ENCODE measurements around the gene URAD. TPM values are rescaled to one million over a fixed set of nuclear protein-coding genes. Genes with fewer than 3 reads are reported as not detected.
A peak's percentile ranks its signal among the peaks of the same experiment; 100 is the strongest.

The URAD gene
- total RNA-seq, 1 donor from 2014 or later: not detected

DNA sequence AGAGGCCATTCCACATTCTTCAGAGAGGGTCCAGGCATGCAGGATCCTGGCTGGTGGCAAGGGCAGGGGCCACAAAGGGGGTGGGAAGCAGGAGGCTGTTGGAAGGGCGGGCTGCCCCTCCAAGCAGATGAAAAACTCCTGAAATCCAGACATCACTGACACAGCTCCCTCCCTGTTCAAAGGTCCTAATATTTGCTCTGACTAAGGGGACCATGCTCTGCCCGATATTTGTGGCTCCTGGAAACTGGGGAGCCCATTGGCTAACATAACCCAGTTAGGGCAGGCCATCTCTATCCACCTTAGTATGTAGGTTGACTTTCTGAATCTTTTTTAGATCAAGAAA is 16.0 kb downstream of the URAD start:
- Mint-ChIP-seq H3K27me3 (ENCODE audit: low read depth) (peaks cover 81% of the 10 kb centered on the region), H3K36me3 (ENCODE audit: low read depth) (no peaks in the 10 kb centered on the region), H3K9me3 (no peaks in the 10 kb centered on the region), H3K27ac (no peak overlapping the region), H3K4me1 (ENCODE audit: low read depth) (peaks cover 3% of the 10 kb centered on the region), H3K4me3 (ENCODE audit: low read depth) (no peak overlapping the region)
- intact Hi-C loops (cut with micrococcal nuclease): no loop called here
- DNase-seq (ENCODE audit: low spot score): no peak

DNA sequence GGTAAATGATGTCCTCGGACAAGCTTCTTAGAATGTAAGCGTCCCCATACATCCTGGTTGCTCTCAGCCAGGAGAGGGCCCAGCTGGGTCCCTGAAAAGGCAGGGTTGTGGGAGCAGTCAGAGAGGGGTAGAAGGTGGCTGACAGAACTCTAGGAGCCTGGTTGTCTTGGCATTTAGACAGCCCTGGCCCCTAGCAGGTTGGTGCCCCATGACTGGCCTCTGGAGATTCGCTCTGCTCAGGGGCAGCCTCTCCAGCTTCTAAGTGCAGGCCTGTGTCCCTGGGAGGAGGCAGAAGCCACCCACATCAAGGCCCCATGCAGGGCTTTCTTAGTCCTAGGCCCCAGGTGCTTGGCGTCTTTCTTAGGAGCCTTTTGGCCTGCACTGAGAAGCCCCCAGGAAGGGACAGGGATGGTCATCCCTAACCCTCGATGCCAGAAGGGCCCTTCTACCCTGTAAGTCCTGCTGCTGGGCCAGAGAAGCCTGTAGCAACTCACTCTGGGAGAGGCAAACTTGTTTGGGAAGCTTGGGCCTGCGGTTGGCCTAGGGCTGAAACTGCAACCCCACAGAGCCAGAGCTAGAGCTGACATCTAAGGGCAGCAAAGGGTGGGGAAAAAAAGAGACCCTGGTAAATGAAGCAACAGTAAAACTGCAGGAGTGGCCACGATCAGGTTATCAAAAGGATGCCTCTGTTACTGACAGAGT is 16.6 kb downstream of the URAD start:
- Mint-ChIP-seq H3K4me1 (ENCODE audit: low read depth) (peaks cover 3% of the 10 kb centered on the region), H3K36me3 (ENCODE audit: low read depth) (no peaks in the 10 kb centered on the region), H3K4me3 (ENCODE audit: low read depth) (no peak overlapping the region), H3K27me3 (ENCODE audit: low read depth) (peaks cover 82% of the 10 kb centered on the region), H3K9me3 (no peaks in the 10 kb centered on the region), H3K27ac (no peak overlapping the region)
- DNase-seq (ENCODE audit: low spot score): no peak
- intact Hi-C loops (cut with micrococcal nuclease): loop anchor here (2.0 kb wide), 2 partner anchors 17 to 177 kb away; no protein-coding TSS in a partner anchor

DNA sequence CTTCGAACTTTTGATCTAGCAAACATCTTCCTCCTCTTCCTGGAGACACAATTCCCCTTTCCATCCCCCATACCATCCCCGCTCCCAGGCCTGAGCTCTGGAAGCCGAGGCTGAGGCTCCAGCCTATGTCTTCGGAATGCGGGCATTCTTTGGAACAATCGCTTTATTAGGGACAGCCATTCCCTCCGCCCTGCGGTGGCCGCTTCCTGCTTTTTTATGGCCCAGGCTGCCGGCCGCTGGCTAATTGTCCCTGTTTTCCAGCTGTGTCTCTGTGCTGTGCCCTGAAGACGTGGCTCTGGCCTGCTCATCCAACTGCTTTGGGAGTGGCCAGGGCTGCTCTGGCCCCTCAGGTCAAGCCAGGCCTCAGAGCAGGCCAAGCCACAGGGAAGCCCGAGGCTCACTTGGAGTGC is 17.3 kb downstream of the URAD start:
- H3K9me3 Mint-ChIP-seq: no peaks in the 10 kb centered on the region
- intact Hi-C loops (cut with micrococcal nuclease): loop anchor here (2.0 kb wide), 2 partner anchors 16 to 176 kb away; no protein-coding TSS in a partner anchor
- no peak overlapping the region for H3K27ac Mint-ChIP-seq
- H3K4me1 Mint-ChIP-seq (ENCODE audit: low read depth): peaks cover 3% of the 10 kb centered on the region
- no peak overlapping the region for H3K4me3 Mint-ChIP-seq (ENCODE audit: low read depth)
- H3K27me3 Mint-ChIP-seq (ENCODE audit: low read depth): peaks cover 82% of the 10 kb centered on the region
- no peaks in the 10 kb centered on the region for H3K36me3 Mint-ChIP-seq (ENCODE audit: low read depth)
- DNase-seq (ENCODE audit: low spot score): no peak

DNA sequence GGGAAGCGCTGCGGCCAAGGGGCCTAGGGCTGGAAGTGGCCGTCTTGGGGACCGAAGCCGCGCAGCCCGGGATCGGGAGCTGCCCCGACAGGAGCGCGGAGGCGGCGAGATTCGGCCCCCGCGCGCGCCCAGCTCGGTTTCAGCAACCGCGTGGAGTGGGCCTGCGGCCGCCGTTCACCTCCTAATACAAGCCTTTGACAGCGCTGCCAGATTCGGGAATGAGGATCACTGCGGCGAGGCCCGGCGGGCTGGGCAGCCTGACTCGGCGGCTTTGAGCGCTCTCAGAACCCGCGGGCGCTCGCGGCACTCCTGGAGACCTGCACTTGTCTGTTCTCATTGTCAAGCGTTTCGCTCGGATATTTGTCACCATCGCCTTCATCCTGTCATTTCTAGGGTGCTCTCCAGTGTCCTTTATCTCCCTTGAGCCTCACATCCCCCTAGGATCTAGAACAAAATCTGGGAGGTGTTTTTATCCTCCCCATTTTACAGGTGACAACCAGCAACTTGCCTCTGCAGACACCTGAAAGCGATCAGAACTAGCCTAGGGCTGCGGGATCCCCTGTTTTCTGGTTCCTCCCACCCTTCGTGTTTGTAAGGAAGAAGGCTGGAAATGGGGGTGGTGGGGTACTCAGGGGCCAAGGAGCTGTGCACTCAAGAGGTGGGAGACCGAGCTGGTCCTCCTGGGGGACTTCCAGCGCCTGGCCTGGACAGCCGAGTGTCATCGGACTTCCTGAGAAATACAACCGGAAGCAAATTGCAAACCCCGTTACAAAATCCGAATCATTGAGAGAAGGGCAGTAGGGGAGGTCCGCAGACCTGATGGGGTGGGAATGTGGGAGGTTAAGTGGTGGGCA is 17.9 kb downstream of the URAD start:
- Mint-ChIP-seq H3K27me3 (ENCODE audit: low read depth) (peaks cover 82% of the 10 kb centered on the region), H3K9me3 (no peaks in the 10 kb centered on the region), H3K27ac (no peak overlapping the region), H3K4me3 (ENCODE audit: low read depth) (no peak overlapping the region), H3K4me1 (ENCODE audit: low read depth) (peaks cover 3% of the 10 kb centered on the region), H3K36me3 (ENCODE audit: low read depth) (no peaks in the 10 kb centered on the region)
- intact Hi-C loops (cut with micrococcal nuclease): loop anchor here (2.0 kb wide), 2 partner anchors 16 to 176 kb away; no protein-coding TSS in a partner anchor
- no peak for DNase-seq (ENCODE audit: low spot score)

DNA sequence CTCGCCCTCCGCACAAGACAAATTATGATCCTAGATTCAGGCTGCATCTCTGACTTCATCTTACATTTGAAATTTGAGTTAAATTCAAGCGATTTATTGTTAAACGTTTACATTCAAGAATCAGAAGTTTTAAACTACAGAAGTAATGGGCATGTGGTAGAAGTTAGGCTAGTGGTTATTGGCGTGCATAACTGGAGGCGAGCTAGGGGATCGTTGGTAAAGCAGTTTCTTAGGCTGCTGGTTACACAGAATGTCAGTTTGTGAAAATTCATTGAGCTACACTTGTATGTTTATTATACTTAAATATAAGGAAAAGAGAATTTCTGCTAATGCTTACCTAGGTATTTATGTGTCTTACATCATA is 18.6 kb downstream of the URAD start:
- Mint-ChIP-seq H3K27me3 (ENCODE audit: low read depth) (peaks cover 82% of the 10 kb centered on the region), H3K9me3 (no peaks in the 10 kb centered on the region), H3K4me3 (ENCODE audit: low read depth) (no peak overlapping the region), H3K4me1 (ENCODE audit: low read depth) (no peaks in the 10 kb centered on the region), H3K27ac (no peak overlapping the region), H3K36me3 (ENCODE audit: low read depth) (no peaks in the 10 kb centered on the region)
- intact Hi-C loops (cut with micrococcal nuclease): loop anchor here (2.0 to 5.0 kb wide), 3 partner anchors 15 to 175 kb away; no protein-coding TSS in a partner anchor
- DNase-seq (ENCODE audit: low spot score): no peak

DNA sequence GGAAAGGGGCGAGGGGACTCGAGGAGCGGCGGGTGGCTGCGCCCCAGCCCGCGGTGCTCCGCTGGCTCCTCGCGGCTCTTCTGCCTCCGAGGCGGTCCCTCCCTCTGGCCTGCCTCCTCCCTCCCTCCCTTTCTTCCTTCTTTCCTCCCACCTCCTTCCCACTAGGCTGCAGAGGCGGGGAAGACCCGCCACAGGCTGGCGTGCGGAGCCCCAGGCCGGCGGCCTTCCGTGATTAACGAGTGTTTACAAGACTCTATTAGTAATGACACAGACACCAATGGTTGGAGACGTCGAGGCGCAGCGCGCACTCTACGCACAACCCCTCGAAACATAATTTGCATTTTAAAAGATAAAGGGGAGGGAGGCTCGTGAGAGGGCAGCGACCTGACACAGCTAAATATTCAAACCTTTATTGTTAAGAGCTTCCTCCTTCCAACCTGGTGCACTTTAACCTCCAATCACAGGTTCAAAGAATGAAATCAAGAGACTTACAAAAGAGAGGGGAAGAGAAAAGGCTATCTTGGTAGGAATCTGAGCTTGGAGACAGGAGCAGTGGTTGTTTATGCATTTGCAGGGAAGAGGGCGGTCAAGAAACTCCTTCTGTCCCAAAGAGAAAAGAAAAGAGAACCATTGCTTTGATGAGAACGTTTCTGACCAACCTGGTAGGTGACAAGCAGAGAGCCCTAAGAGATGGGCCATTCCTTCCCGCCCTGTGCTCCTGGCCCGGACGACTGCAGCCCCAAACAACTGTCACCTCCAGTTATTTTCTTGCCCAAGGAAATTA is 19.2 kb downstream of the URAD start, which contains the start of gene CDX2:
CDX2 (minus strand) TSS at position 234 of the 784 bp plus-strand sequence. CDS start 309 bp downstream, outside the sequence.
- intact Hi-C loops (cut with micrococcal nuclease): loop anchor here (5.0 kb wide), 1 partner anchor 147 kb away; no protein-coding TSS in a partner anchor
- H3K4me1 Mint-ChIP-seq (ENCODE audit: low read depth): no peaks in the 10 kb centered on the region

DNA sequence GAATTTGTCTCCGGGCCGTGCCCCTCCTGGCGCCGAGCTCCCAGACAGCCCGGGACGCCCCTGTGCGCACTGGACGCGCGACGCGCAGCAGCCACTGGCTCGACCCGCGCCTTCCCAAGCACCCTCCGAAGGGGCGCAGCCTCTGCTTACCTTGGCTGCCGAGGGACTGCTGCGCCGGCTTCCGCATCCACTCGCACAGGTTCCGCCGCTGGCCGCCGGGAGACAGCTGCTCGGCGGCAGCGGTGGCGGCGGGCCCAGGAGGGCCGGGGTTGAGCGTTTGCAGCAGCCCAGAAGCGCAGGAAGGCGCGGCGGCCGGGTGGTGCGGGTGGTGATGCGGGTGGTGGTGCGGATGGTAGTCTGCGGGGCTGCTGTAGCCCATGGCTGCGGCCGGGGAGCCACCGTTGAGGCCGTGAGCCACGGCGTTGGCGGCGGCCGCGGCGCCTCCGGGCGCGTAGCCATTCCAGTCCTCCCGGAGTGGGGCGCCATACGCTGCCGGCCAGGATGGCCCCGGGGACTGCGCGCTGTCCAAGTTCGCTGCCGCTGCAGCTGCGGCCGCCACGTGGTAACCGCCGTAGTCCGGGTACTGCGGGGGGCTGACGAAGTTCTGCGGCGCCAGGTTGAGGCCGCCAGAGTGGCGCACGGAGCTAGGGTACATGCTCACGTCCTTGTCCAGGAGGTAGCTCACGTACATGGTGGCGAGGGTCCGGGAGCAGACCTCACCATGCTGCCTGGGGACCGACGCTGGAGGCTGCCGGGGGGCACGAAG is 20.0 kb downstream of the URAD start:
- Mint-ChIP-seq H3K9me3 (no peaks in the 10 kb centered on the region), H3K27ac (no peak overlapping the region), H3K27me3 (ENCODE audit: low read depth) (peaks cover 81% of the 10 kb centered on the region), H3K4me3 (ENCODE audit: low read depth) (no peak overlapping the region), H3K36me3 (ENCODE audit: low read depth) (no peaks in the 10 kb centered on the region), H3K4me1 (ENCODE audit: low read depth) (no peaks in the 10 kb centered on the region)
- intact Hi-C loops (cut with micrococcal nuclease): loop anchor here (5.0 kb wide), 1 partner anchor 146 kb away; no protein-coding TSS in a partner anchor
- DNase-seq (ENCODE audit: low spot score): no peak

More for the DNA sequence above, 19.2 kb downstream of the URAD start, which contains the start of gene CDX2:
- Mint-ChIP-seq H3K27ac (peak within 1 kb of the TSS; percentile 58), H3K36me3 (ENCODE audit: low read depth) (no peaks in the 10 kb centered on the region), H3K9me3 (no peaks in the 10 kb centered on the region), H3K27me3 (ENCODE audit: low read depth) (peaks cover 81% of the 10 kb centered on the region), H3K4me3 (ENCODE audit: low read depth) (no peak within 1 kb of the TSS)
- no peak for DNase-seq (ENCODE audit: low spot score)

DNA sequence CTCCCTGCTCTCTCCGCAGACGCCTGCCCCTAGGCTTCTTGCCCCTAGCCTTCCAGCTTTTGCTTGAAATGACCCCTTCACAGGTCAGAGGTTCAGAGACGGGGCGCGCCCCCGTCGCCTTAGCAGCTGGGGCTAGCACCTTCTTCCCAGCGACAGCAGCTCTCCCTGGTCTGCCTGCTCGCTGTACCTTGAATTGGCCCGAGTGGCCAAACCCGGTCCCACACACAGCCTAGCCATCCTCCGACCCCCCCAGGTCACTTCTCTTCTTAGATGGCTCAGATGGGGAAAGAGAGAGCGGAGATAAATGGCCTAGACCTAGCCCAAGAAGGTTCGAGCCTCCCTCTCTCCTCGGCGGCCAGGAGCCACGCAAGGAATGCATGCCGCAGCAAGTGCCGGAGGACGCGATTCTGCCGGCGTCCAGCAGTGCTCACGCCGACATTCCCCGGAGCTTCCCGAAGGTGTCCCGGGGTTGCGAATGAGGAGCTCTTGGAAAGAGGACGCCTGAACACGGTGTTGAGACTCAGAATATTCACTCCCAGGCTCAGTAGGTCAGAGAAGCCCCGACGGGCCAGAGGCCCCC is 20.7 kb downstream of the URAD start:
- Mint-ChIP-seq H3K27ac (peak overlapping the region; percentile 33), H3K4me3 (ENCODE audit: low read depth) (no peak overlapping the region), H3K27me3 (ENCODE audit: low read depth) (peaks cover 80% of the 10 kb centered on the region), H3K9me3 (no peaks in the 10 kb centered on the region), H3K36me3 (ENCODE audit: low read depth) (no peaks in the 10 kb centered on the region), H3K4me1 (ENCODE audit: low read depth) (no peaks in the 10 kb centered on the region)
- intact Hi-C loops (cut with micrococcal nuclease): loop anchor here (2.0 to 5.0 kb wide), 2 partner anchors 45 to 146 kb away; no protein-coding TSS in a partner anchor
- no peak for DNase-seq (ENCODE audit: low spot score)

DNA sequence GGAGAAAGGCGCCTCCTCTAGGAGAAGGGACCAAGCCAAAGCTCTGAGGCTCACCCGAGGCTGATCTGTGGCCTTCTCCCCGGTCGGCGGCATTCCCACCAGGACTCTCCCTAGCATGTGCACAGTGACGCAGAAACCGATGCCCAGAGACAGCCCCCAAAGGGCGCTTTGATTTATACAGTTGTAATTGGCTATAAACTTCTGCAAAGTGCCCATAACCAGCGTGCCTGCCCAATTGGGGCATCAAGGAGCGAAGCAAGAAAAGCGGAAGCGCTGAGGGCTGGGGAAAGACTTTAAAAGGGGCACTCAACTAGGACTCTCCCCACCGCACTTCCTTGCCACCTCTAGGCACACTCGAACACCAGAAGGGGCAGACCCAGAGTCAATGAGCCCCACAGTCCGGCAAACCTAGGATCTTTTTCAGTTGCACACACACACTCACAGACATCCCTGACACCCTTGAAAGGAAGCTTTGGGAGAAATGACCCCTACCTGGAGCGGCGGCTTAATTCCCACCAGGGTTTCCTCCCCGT is 21.2 kb downstream of the URAD start:
- H3K36me3 Mint-ChIP-seq (ENCODE audit: low read depth): no peaks in the 10 kb centered on the region
- DNase-seq (ENCODE audit: low spot score): no peak
- H3K4me3 Mint-ChIP-seq (ENCODE audit: low read depth): no peak overlapping the region
- H3K4me1 Mint-ChIP-seq (ENCODE audit: low read depth): no peaks in the 10 kb centered on the region
- intact Hi-C loops (cut with micrococcal nuclease): loop anchor here (2.0 to 5.0 kb wide), 2 partner anchors 44 to 145 kb away; no protein-coding TSS in a partner anchor
- H3K27ac Mint-ChIP-seq: peak overlapping the region; percentile 22
- peaks cover 80% of the 10 kb centered on the region for H3K27me3 Mint-ChIP-seq (ENCODE audit: low read depth)
- H3K9me3 Mint-ChIP-seq: no peaks in the 10 kb centered on the region

DNA sequence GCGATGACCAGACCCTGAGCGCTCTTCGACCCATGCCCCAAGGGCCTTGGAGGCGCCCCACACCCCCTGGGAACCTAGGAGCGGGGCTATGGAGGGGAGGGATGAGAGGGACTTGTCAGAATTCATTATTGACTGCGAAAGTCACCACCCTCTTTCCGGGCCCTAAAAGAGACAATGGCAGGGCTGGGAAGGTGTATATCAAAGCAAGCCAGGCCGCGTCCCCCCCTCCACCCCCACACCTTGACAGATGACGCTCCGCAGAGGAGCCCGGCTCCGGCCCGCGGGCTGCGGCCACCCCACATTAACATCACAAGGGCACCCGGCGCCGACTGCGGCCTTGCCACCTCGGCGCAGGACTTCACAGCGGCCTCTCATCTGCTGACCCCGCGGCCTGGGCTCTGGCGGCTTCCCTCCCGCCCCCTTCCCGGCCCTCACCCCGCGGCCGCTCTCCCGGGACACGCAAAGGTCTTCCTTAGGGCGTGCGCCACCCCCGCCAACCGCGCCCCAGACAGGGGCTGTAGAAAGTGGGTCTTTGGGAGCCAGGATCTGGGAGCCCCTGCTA is 21.8 kb downstream of the URAD start:
- DNase-seq (ENCODE audit: low spot score): no peak
- Mint-ChIP-seq H3K27ac (no peak overlapping the region), H3K36me3 (ENCODE audit: low read depth) (no peaks in the 10 kb centered on the region), H3K9me3 (no peaks in the 10 kb centered on the region), H3K27me3 (ENCODE audit: low read depth) (peaks cover 83% of the 10 kb centered on the region), H3K4me1 (ENCODE audit: low read depth) (no peaks in the 10 kb centered on the region), H3K4me3 (ENCODE audit: low read depth) (no peak overlapping the region)
- intact Hi-C loops (cut with micrococcal nuclease): loop anchor here (2.0 to 5.0 kb wide), 2 partner anchors 44 to 144 kb away; no protein-coding TSS in a partner anchor
